ENCODE measurements around the gene CDA.

Gene CDA

GRCh38 chr1:20615946-20616846 is 27.3 kb downstream of the CDA start:
- DNase-seq (ENCODE audit: low spot score), result no peak

- DNase-seq (ENCODE audit: low spot score), result no peak
These were observed 28.1 kb downstream of the CDA start for GRCh38 chr1:20616847-20617487.

- no peak for DNase-seq (ENCODE audit: low spot score)
These were observed 29.7 kb downstream of the CDA start for GRCh38 chr1:20618550-20618949.

DNA sequence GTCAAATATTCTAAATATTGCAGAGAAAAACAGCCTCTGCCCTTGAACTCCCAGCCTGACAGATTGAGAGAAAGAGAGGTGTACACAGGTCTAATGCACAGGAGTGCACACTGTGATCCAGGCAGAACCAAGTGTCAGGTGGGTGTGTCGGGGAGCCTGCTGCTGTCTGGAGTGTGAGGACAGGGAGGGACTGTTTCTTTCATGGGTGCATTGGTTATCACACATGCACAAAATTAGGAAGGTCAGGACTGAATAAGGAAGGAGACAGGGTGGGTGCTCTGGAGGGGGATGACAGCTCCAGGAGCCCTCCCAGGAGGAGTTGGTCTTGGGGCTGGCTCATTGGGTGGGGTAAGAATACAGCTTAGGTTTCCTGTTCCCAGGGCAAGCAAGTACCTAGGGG is 31.1 kb downstream of the CDA start:
- no peak for DNase-seq (ENCODE audit: low spot score)

DNA sequence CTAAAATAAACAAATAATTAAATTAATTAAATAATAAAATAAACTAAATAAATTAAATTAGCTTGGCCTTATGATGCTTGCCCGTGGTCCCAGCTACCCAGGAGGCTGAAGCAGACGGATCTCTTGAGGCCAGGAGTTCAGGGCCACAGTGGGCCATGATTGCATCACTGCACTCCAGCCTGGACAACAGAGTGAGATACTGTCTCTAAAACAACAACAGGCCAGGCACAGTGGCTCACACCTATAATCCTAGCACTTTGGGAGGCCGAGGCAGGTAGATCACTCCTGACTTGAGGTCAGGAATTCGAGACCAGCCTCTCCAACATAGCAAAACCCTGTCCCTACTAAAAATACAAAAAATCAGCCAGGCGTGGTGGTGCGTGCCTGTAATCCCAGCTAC is 32.1 kb downstream of the CDA start:
- no peak for DNase-seq (ENCODE audit: low spot score)

- DNase-seq (ENCODE audit: low spot score), result no peak
These were observed 35.8 kb downstream of the CDA start for GRCh38 chr1:20624709-20625108.

DNA sequence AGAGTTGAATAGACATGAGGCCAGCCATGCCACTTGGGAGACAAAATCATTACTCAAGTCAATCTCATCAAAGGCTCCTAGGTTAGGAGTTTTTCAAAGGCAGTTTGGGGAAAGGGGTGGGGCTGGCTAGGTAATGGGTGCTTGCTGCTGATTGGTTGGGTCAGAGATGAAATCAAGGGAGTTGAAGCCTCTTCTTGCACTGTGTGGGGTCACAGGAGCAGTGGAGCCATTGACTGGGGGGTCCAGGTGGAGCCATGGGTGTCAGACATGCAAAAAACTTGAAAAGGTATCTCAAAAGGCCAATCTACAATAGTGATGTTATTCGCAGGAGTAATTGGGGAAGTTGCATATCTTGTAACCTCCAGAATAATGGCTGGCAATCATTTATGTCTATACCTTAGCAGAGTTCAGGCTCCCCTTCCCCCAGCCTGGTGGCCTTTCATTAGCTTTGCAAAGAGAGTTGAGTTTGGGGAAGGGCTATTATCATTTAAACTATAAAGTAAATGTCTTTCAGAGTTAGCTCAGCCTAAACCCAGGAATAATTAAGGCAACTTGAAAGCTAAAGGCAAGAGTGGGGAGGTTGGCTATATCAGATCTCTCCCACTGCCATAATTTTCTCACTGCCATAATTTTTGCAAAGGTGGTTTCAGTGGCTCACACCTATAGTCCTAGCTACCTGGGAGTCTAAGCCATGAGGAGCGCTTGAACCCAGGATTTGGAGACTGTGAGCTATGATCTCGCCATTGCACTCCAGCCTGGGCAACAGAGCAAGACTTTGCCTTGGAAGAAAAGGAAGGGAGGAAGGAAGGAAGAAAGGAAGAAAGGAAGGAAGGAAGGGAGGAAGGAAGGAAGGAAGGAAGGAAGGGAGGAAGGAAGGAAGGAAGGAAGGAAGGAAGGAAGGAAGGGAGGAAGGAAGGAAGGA is 36.5 kb downstream of the CDA start:
- no peak for DNase-seq (ENCODE audit: low spot score)

DNA sequence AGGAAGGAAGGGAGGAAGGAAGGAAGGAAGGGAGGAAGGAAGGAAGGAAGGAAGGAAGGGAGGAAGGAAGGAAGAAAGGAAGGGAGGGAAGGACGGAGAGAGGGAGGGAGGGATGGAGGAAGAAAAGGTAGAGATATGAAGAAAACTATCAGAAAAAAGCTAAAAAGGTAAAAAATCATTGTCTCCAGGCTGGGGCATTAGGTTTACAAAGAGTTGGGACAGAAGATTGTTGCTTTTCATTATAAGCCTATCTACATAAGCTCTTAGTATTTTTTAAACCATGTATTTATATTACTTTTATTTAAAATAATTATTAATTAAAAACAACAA is 37.2 kb downstream of the CDA start:
- no peak for DNase-seq (ENCODE audit: low spot score)

DNA sequence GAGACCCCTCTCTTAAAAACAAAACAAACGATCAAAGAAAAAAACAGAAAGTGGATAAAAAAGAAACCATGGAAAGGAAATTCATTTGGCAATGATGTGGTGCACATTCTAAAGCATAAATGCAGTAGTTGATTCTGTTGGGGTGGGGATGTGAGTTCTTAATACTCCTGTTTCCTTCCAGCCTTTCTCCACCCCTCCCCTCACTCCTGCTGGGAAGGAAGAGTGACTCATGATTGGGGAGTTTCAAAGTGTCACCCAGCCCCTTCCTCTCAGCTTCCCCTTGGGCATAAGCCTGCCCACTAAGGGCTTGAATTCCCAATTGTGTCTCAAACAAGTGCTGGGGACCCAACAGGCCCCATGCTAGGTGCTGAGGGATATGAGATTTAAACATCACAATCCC is 37.6 kb downstream of the CDA start:
- no peak for DNase-seq (ENCODE audit: low spot score)

- no peak for DNase-seq (ENCODE audit: low spot score)
These were observed 41.8 kb downstream of the CDA start for GRCh38 chr1:20630729-20631128.

DNA sequence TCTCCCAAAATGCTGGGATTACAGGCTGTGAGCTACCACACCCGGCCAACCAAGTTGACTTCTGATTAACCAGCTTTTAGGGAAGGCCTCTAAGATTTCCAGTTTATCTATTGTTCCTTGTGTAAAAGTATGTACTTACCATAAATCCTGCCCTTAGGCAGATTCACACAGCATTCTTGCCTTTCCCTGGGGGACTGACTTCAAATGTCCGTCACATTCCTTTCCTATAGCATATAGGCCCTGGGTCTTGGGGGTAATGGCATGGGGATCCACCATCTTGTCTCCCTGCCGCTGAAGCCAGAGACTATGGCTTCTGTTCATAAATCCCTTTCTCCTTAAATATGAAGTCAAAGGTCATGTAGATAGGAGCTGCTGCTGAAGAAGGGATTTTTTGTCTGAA is 43.5 kb downstream of the CDA start:
- no peak for DNase-seq (ENCODE audit: low spot score)

GRCh38 chr1:20633190-20634064 is 44.5 kb downstream of the CDA start, which contains the start of gene PINK1:
TSS of gene PINK1 (plus strand) at chr1:20633458. CDS start at chr1:20633549, 91 bp downstream.
- DNase-seq (ENCODE audit: low spot score), result peak; percentile 64

DNA sequence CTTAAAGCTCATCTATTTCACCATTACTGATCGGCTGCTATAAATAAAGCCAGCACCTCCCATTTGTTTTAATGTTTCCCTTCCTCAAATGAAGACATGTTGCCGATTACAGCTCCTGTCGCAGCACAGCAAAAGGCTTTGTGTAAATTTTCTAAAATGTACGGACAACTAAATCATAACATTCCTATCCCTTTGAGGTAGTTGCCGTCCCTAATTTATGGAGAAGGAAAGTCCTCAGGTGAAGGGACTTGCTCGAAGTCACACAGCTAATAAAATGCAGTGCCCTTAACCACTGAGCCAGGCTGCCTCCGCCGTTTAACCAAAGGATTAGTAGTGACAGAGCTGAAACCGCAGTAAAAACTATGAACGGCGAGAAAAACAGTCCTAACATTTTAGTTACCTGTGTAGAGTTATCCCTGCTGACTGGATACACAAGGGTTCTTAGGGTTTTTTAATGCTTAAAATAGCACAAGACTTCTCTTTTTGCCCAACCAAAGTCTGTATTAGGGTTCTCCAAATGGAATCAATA is 45.2 kb downstream of the CDA start:
- no peak for DNase-seq (ENCODE audit: low spot score)

GRCh38 chr1:20634594-20635084 is 45.7 kb downstream of the CDA start:
- DNase-seq (ENCODE audit: low spot score), result no peak

DNA sequence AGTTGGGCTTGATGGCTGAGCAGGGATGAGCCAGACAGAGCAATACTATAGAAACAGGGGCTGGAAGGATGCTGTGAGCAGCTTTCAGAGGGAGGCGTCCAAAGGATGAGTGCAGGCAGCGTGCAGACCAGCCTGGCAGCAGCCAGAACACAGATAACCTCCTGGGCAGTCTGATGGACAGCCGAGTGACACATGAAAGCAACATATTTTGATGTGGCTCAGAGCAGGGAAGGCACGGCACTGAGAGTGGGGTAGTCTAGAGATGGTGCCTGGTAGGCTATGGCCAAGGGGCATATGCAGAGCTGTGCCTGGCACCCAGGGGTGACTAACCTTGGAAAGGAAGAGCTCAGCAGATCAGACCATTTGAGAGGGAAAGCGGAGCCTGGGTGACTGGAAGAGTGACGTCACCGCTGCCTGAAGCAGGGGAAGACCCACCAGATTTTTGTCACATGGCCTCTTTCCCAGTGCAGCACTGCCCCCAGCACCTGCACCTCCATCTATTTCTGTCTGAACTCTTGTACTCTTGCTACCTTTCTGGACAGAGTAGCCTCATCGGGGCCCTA is 48.0 kb downstream of the CDA start:
- DNase-seq (ENCODE audit: low spot score), result no peak

- no peak for DNase-seq (ENCODE audit: low spot score)
These were observed 51.3 kb downstream of the CDA start for GRCh38 chr1:20640183-20640597.

- DNase-seq (ENCODE audit: low spot score), result no peak
These were observed 53.1 kb downstream of the CDA start for GRCh38 chr1:20641975-20642374.

DNA sequence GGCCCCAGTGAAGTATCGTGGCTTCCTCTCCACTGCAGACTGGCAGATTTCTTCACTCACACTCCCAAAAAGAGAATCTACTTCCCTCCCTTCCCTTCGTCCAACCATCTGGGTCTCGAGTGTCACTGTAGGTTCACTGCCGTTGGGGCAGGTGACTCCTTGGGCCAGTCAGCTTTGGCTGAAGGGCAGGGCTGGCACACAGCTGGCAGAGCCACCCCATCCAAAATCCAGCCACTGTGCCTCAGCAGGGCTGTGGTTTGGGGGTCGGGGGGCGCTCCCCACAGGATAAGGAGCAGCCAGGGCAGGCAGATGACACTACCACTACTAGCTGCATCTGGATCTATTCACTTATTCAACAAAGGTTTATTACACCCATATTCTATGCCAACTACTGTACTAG is 54.2 kb downstream of the CDA start:
- DNase-seq (ENCODE audit: low spot score), result no peak

DNA sequence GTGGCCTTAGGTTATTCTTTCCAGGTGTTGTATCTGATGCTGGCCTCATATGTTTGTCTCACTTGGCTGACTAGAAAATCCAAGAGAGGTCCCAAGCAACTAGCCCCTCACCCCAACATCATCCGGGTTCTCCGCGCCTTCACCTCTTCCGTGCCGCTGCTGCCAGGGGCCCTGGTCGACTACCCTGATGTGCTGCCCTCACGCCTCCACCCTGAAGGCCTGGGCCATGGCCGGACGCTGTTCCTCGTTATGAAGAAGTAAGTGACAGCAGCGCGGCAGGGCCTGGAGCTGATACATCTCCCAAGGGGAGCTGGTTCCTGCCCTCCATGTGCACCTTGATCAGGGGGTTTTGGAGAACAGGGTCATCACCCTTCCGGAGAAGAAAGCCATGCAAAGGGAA is 55.5 kb downstream of the CDA start:
- no peak for DNase-seq (ENCODE audit: low spot score)

GRCh38 chr1:20645414-20645813 is 56.5 kb downstream of the CDA start:
- no peak for DNase-seq (ENCODE audit: low spot score)

DNA sequence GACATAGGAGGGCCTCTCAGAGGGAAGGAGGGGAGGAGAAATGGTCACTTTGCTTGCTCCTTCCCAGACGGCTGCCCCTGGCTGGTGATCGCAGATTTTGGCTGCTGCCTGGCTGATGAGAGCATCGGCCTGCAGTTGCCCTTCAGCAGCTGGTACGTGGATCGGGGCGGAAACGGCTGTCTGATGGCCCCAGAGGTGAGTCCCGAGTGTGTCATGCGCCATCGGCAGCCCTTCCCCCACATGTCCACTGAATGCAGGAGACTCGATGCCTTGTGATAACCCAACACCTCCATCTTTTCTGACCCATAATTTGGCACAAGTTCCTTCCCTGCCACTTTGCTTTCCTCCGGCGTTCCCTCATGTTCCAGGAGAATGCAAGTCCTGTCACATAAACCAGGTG is 59.5 kb downstream of the CDA start:
- no peak for DNase-seq (ENCODE audit: low spot score)
